Stimulated activated CD4-positive, alpha-beta T cell treated with anti-CD3 and anti-CD28 coated beads, TNF-alpha, amount 100 ng/mL, for 4 hours (primary cell): ENCODE results near the gene SMPDL3B.

Source experiments
- DNase-seq, 3 experiments: peaks; one replicate each; pipeline ENCODE4 v3.0.0-alpha.2; 2020; ENCODE audit warnings: low read depth in 3 of 3

The SMPDL3B gene

GRCh38 chr1:27934818-27935549, at the start of gene SMPDL3B:
SMPDL3B (plus strand) TSS chr1:27935000; CDS start chr1:27935184, 184 bp downstream.
- no peak for DNase-seq

- DNase-seq = no peak
These were observed 49.7 kb upstream of the SMPDL3B start for GRCh38 chr1:27885114-27885528.

GRCh38 chr1:27885621-27886352, 49.0 kb upstream of the SMPDL3B start:
- no peak for DNase-seq

- no peak for DNase-seq
These were observed 48.5 kb upstream of the SMPDL3B start for GRCh38 chr1:27886353-27886679.

GRCh38 chr1:27886744-27887143, 48.1 kb upstream of the SMPDL3B start:
- no peak for DNase-seq

- DNase-seq = no peak
These were observed 47.4 kb upstream of the SMPDL3B start for GRCh38 chr1:27887215-27888021.

GRCh38 chr1:27889506-27889905, 45.3 kb upstream of the SMPDL3B start:
- no peak for DNase-seq

GRCh38 chr1:27891196-27891889, 43.5 kb upstream of the SMPDL3B start:
- DNase-seq = no peak

- DNase-seq = no peak
These were observed 40.3 kb upstream of the SMPDL3B start for GRCh38 chr1:27894521-27894920.

- DNase-seq = no peak
These were observed 28.0 kb upstream of the SMPDL3B start for GRCh38 chr1:27906759-27907158.

- no peak for DNase-seq
These were observed 22.4 kb upstream of the SMPDL3B start for GRCh38 chr1:27912429-27912828.

GRCh38 chr1:27915082-27915575, 19.7 kb upstream of the SMPDL3B start:
- no peak for DNase-seq

GRCh38 chr1:27922272-27922671, 12.5 kb upstream of the SMPDL3B start:
- no peak for DNase-seq

- no peak for DNase-seq
These were observed 6.4 kb upstream of the SMPDL3B start for GRCh38 chr1:27928216-27928954.

GRCh38 chr1:27931184-27931583, 3.6 kb upstream of the SMPDL3B start:
- no peak for DNase-seq

- no peak for DNase-seq
These were observed 3.0 kb upstream of the SMPDL3B start for GRCh38 chr1:27931759-27932158.

GRCh38 chr1:27935721-27936120, 921 bp downstream of the SMPDL3B start:
- no peak for DNase-seq

- DNase-seq = no peak
These were observed 1.6 kb downstream of the SMPDL3B start for GRCh38 chr1:27936370-27936769.

- DNase-seq = no peak
These were observed 2.7 kb downstream of the SMPDL3B start for GRCh38 chr1:27937524-27937836.

GRCh38 chr1:27938488-27938887, 3.7 kb downstream of the SMPDL3B start:
- DNase-seq = no peak

GRCh38 chr1:27940297-27940696, 5.5 kb downstream of the SMPDL3B start:
- peak; percentile 44 to 72 (median 55) for DNase-seq
